Neural cell (in vitro differentiated cells): ENCODE measurements around the gene AK4.

Experiments
- CTCF ChIP-seq: fragments of 450-650 bp; IDR thresholded peaks from 2 replicates; pipeline ENCODE4 v1.5.1; 2014; ENCODE audit warnings: antibody characterized with exemption, mild to moderate bottlenecking, moderate library complexity; ENCODE audit not compliant: poor library complexity, severe bottlenecking
- EP300 ChIP-seq: fragments of 450-650 bp; conservative IDR thresholded peaks from 2 replicates; pipeline ENCODE4 v1.6.1; 2014; ENCODE audit warnings: antibody characterized with exemption, mild to moderate bottlenecking, moderate library complexity; ENCODE audit not compliant: poor library complexity, severe bottlenecking
- EZH2 ChIP-seq: fragments of 200-600, 300-800 bp; shearing (Covaris generic), sonication (generic); IDR thresholded peaks from 2 replicates; pipeline ENCODE4 v1.6.1; 2014; ENCODE audit warnings: antibody characterized with exemption, low read length, borderline replicate concordance, mild to moderate bottlenecking; ENCODE audit not compliant: insufficient read depth, poor library complexity, severe bottlenecking
- SMC3 ChIP-seq: fragments of 450-650 bp; conservative IDR thresholded peaks from 2 replicates; pipeline ENCODE4 v1.6.1; 2014; ENCODE audit warnings: antibody characterized with exemption, mild to moderate bottlenecking, moderate library complexity; ENCODE audit not compliant: poor library complexity

- TF ChIP-seq CTCF (no peak), SMC3 (no peak), EP300 (no peak), EZH2 (no peak)
Measured at GRCh38 chr1:65269612-65270011, 121.6 kb downstream of the AK4 start.
